ENCODE measurements around the gene RHEB.

The RHEB gene

GRCh38 chr7:151501676-151502075 is 18.0 kb downstream of the RHEB start:
- no peak for DNase-seq

- DNase-seq = no peak
These were observed 21.2 kb downstream of the RHEB start for GRCh38 chr7:151498495-151498894.

GRCh38 chr7:151497306-151497871 is 22.3 kb downstream of the RHEB start:
- DNase-seq = no peak

GRCh38 chr7:151495360-151495759 is 24.3 kb downstream of the RHEB start:
- DNase-seq = no peak

GRCh38 chr7:151494298-151495284 is 25.1 kb downstream of the RHEB start:
- no peak for DNase-seq

GRCh38 chr7:151493083-151493482 is 26.6 kb downstream of the RHEB start:
- no peak for DNase-seq

GRCh38 chr7:151491859-151492258 is 27.8 kb downstream of the RHEB start:
- no peak for DNase-seq

- no peak for DNase-seq
These were observed 29.1 kb downstream of the RHEB start for GRCh38 chr7:151490456-151491105.

GRCh38 chr7:151489498-151489897 is 30.2 kb downstream of the RHEB start:
- no peak for DNase-seq

- no peak for DNase-seq
These were observed 31.6 kb downstream of the RHEB start for GRCh38 chr7:151488096-151488495.

- no peak for DNase-seq
These were observed 32.5 kb downstream of the RHEB start for GRCh38 chr7:151487228-151487627.

- DNase-seq = no peak
These were observed 33.6 kb downstream of the RHEB start for GRCh38 chr7:151486074-151486473.

GRCh38 chr7:151484971-151485707 is 34.6 kb downstream of the RHEB start:
- DNase-seq = no peak

- no peak for DNase-seq
These were observed 36.0 kb downstream of the RHEB start for GRCh38 chr7:151483711-151483983.

- DNase-seq = no peak
These were observed 36.6 kb downstream of the RHEB start for GRCh38 chr7:151482883-151483710.

GRCh38 chr7:151481650-151482505 is 37.8 kb downstream of the RHEB start:
- no peak for DNase-seq

GRCh38 chr7:151477867-151478266 is 41.8 kb downstream of the RHEB start:
- no peak for DNase-seq

- DNase-seq = no peak
These were observed 46.9 kb downstream of the RHEB start for GRCh38 chr7:151472644-151473380.

- DNase-seq = no peak
These were observed 49.0 kb downstream of the RHEB start for GRCh38 chr7:151470711-151471110.

- no peak for DNase-seq
These were observed 50.4 kb downstream of the RHEB start for GRCh38 chr7:151469281-151469680.
